Omental fat pad (tissue), 4 donors: ENCODE data around the gene SESTD1. TPM values are rescaled to one million over a fixed set of nuclear protein-coding genes. Genes with fewer than 3 reads are reported as not detected.

Experiments used
- ATAC-seq: fragments of 150-250 bp; one replicate; pipeline ENCODE4 v1.9.1; 2016; ENCODE audit warnings: mild to moderate bottlenecking, moderate library complexity; ENCODE audit not compliant: low FRiP score
- DNase-seq: peaks from one replicate; pipeline ENCODE4 v3.0.0-alpha.2; 2019; ENCODE audit warnings: low spot score
- CTCF ChIP-seq, 3 donors: fragments of 450-650 bp; IDR thresholded peaks; one replicate each; pipeline ENCODE4 v1.5.1; 2016 to 2017; ENCODE audit warnings: antibody characterized with exemption in 3 of 3, mild to moderate bottlenecking in 3 of 3, moderate library complexity in 2 of 3
- total RNA-seq, 4 donors: library from RNA; depleted of rRNA; stranded (reverse); fragments of >200 nt; gene quantifications; one replicate each; pipeline ENCODE4 v1.1.0, GENCODE V29; 2016

The SESTD1 gene
- total RNA-seq, 4 donors from 2014 or later: 47.0 to 80.9 (median 56.8) TPM

DNA sequence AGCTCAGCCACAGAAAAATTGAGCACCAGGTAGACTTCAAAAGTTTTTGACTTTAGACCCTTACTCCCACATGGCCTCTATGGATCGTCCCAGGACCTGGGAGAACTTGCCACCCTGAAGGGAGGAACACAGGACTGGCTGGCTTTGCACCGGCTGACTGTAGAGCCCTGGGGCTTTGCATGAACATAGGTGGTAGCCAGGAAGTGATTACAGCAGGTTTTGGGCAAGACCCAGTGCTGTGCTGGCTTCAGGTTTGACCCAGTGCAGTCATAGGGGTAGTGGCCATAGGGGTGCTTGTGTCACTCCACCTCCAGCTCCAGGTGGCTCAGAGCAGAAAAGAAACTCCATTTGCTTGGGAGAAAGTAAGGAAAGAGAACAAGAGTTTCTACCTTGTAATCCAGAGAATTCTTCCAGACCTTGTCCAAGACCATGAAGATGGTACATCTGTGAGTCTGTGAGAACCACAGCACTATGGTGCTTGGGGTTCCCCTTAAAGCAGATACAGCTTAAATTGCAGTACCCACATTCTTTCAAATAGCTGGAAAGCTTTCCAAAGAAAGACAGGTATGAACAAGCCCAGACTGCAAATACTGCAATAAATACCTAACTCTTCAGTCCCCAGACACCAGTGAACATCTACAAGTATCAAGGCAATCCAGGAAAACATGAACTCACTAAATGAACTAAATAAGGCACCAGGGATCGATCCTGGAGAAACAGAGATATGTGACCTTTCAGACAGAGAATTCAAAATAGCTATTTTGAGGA is 13.0 kb upstream of the SESTD1 start:
- no peak for DNase-seq
- TF ChIP-seq CTCF (IDR thresholded peaks at IDR 0.05): no peak
- no peak for ATAC-seq

DNA sequence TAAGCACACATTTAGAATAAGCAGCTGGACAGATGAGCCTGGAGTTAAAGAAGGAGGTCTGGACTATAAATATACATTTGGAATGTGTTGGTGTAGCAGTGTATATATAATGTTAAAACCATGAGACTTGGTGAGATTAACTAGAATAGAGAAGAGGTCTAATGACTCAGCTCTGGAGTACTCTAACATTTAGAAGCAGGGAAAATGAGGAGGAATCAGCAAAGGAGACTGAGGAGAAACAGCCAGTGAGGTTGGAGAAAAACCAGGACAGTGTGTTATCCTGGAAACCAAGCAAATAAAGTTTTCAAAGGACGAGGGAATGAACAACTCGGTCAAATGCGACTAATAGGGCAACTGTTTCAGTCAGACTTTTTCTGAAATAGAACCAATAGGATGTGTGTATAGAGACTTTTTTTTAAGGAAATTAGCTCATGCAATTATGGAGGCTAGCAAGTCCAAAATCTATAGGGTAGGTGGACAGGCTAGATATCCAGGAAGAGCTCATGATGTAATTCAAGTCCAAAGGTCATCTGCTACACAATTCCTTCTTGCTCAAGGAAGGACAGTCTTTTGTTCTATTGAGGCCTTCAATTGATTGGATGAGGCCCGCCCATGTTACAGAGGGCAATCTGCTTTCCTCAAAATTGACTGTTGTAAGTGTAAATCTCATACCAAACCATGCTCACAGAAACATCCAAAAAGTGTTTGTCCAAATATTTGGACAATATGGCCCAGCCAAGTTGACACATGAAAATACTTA is 10.8 kb upstream of the SESTD1 start:
- TF ChIP-seq CTCF (IDR thresholded peaks at IDR 0.05): no peak
- ATAC-seq: no peak

DNA sequence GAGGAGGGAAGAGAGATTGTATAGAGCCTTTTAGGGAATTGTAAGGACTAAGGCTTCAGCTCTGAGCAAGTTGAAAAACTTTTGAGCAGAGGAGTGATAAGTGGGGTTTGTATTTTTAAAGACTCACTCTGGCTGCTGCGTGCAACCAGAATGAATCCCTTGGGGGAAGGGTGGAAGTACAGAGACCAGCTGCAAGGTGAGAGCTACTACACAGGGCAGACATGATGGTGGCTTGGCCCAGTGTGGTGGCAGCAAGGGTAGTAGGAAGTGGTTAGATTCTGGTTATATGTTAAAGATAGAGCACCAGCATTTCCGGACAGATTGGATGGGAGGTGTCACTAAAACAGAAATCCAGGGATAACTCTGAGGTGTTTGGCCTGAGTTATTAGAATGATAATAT is 10.1 kb upstream of the SESTD1 start:
- DNase-seq: no peak
- ATAC-seq: no peak
- no peak for TF ChIP-seq CTCF (IDR thresholded peaks at IDR 0.05)

More for the DNA sequence above, 10.8 kb upstream of the SESTD1 start:
- no peak for DNase-seq

- ATAC-seq (no peak), DNase-seq (no peak)
- no peak for TF ChIP-seq CTCF (IDR thresholded peaks at IDR 0.05)
Observed at GRCh38 chr2:179273461-179273962, 8.9 kb upstream of the SESTD1 start.

- TF ChIP-seq CTCF (IDR thresholded peaks at IDR 0.05): no peak
- ATAC-seq: no peak
- no peak for DNase-seq
Observed at GRCh38 chr2:179272406-179273192, 8.0 kb upstream of the SESTD1 start.

DNA sequence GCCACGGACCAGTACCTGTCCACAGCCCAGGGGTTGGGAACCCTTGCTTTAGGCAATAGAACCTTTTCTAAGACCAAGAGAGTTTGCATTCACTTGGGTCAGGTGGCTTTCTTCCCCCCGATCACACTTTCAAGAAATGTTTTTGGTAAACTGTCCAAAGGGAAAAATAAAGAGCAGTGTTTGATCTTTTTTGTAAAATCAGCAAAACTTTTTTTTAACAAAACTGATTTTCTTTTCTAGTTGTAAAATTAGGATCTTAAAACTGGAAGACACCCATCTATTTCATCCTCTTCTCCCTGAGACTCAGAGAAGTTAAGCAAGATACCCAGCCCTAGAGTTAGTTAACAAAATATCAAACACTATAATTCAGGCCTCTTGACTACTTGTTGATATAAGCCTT is 6.1 kb upstream of the SESTD1 start:
- DNase-seq: no peak
- no peak for ATAC-seq
- no peak for TF ChIP-seq CTCF (IDR thresholded peaks at IDR 0.05)
